ENCODE data around the gene ITGAL.

DNA sequence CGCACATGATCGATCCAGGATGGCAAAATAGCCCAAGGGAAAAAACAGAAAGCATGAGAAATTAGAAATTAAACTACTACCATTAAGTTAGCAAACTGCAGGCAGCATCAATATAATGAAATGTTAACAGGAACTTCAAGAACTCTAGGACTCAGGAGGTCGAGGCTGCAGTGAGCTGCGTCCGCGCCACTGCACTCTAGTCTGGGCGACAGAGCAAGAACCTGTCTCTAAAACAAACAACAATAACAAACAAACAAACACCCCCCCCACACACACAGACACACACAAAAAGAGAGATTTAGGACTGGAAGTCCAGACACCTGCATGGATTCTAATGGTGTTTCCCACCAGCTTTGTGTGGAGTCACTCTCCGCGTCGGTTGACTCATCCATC, 26.3 kb upstream of the ITGAL start:
- TF ChIP-seq, protein P1, sequence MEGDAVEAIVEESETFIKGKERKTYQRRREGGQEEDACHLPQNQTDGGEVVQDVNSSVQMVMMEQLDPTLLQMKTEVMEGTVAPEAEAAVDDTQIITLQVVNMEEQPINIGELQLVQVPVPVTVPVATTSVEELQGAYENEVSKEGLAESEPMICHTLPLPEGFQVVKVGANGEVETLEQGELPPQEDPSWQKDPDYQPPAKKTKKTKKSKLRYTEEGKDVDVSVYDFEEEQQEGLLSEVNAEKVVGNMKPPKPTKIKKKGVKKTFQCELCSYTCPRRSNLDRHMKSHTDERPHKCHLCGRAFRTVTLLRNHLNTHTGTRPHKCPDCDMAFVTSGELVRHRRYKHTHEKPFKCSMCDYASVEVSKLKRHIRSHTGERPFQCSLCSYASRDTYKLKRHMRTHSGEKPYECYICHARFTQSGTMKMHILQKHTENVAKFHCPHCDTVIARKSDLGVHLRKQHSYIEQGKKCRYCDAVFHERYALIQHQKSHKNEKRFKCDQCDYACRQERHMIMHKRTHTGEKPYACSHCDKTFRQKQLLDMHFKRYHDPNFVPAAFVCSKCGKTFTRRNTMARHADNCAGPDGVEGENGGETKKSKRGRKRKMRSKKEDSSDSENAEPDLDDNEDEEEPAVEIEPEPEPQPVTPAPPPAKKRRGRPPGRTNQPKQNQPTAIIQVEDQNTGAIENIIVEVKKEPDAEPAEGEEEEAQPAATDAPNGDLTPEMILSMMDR (IDR thresholded peaks at IDR 0.05): no peak
- TF ChIP-seq POLR2A (IDR thresholded peaks at IDR 0.05): no peak

Measured in testis (tissue), 2 donors.